ENCODE data around the gene PAFAH1B2. TPM values are rescaled to one million over a fixed set of nuclear protein-coding genes. Genes with fewer than 3 reads are reported as not detected.
A peak's percentile ranks its signal among the peaks of the same experiment; 100 is the strongest.

PAFAH1B2 gene
- total and polyA plus RNA-seq, 2 experiments from 2014 or later = 25.8 to 58.7 TPM

GRCh38 chr11:117097389-117098268, 46.5 kb upstream of the PAFAH1B2 start:
- TF ChIP-seq, protein P1, sequence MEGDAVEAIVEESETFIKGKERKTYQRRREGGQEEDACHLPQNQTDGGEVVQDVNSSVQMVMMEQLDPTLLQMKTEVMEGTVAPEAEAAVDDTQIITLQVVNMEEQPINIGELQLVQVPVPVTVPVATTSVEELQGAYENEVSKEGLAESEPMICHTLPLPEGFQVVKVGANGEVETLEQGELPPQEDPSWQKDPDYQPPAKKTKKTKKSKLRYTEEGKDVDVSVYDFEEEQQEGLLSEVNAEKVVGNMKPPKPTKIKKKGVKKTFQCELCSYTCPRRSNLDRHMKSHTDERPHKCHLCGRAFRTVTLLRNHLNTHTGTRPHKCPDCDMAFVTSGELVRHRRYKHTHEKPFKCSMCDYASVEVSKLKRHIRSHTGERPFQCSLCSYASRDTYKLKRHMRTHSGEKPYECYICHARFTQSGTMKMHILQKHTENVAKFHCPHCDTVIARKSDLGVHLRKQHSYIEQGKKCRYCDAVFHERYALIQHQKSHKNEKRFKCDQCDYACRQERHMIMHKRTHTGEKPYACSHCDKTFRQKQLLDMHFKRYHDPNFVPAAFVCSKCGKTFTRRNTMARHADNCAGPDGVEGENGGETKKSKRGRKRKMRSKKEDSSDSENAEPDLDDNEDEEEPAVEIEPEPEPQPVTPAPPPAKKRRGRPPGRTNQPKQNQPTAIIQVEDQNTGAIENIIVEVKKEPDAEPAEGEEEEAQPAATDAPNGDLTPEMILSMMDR (IDR thresholded peaks at IDR 0.05; ENCODE audit: low read depth, low read length) = no peak
- peaks cover 27% of the 10 kb centered on the region for H3K4me1 ChIP-seq (ENCODE audit: low read depth)
- H3K36me3 ChIP-seq = no peaks in the 10 kb centered on the region
- DNase-seq (ENCODE audit: low read depth in 1 of 2, low spot score in 1 of 2) = peak in 1 of 2 donors; percentile 69
- H3K9me3 ChIP-seq (ENCODE audit: low read depth) = no peaks in the 10 kb centered on the region
- peak overlapping the region; percentile 97 for H3K27ac ChIP-seq
- peak overlapping the region; percentile 98 for H3K4me3 ChIP-seq
- H3K27me3 ChIP-seq = no peaks in the 10 kb centered on the region

GRCh38 chr11:117098269-117099232, 45.5 kb upstream of the PAFAH1B2 start, which contains the start of gene SIK3:
Gene SIK3 (minus strand): TSS chr11:117098428. CDS start chr11:117098415, 13 bp downstream.
- H3K4me3 ChIP-seq = peak within 1 kb of the TSS; percentile 98
- DNase-seq (ENCODE audit: low read depth in 1 of 2, low spot score in 1 of 2) = peak; percentile 96 to 97
- H3K36me3 ChIP-seq = no peaks in the 10 kb centered on the region
- TF ChIP-seq, protein P1 (IDR thresholded peaks at IDR 0.05; ENCODE audit: low read depth, low read length) = peak; percentile 49
- H3K9me3 ChIP-seq (ENCODE audit: low read depth) = no peaks in the 10 kb centered on the region
- H3K4me1 ChIP-seq (ENCODE audit: low read depth) = peaks cover 27% of the 10 kb centered on the region
- H3K27me3 ChIP-seq = no peaks in the 10 kb centered on the region
- peak within 1 kb of the TSS; percentile 97 for H3K27ac ChIP-seq

DNA sequence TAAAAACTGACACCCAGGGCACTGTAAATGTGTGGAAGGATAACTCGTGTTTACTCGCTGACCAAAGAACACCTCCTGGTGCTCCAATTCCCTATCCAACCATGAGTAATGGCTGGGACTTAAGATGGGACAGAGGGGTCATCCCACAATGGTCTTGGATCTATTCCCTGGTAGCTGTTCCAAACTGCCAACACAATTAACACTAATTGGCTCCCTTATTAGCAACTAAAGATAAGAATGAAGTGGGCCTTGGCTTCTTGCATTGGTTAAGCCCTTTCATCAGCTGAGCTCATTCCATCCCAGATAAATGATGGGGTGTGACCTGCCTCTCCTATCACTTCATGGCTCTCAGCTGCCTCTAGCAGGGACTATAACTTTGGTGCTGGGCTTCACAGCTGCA, 44.4 kb upstream of the PAFAH1B2 start:
- no peak overlapping the region for H3K4me3 ChIP-seq
- peak overlapping the region; percentile 97 for H3K27ac ChIP-seq
- H3K36me3 ChIP-seq = no peaks in the 10 kb centered on the region
- peaks cover 22% of the 10 kb centered on the region for H3K4me1 ChIP-seq (ENCODE audit: low read depth)
- TF ChIP-seq, protein P1 (IDR thresholded peaks at IDR 0.05; ENCODE audit: low read depth, low read length) = no peak
- H3K9me3 ChIP-seq (ENCODE audit: low read depth) = no peaks in the 10 kb centered on the region
- no peaks in the 10 kb centered on the region for H3K27me3 ChIP-seq
- no peak for DNase-seq (ENCODE audit: low read depth in 1 of 2, low spot score in 1 of 2)

- H3K27me3 ChIP-seq = no peaks in the 10 kb centered on the region
- no peak overlapping the region for H3K27ac ChIP-seq
- no peaks in the 10 kb centered on the region for H3K9me3 ChIP-seq (ENCODE audit: low read depth)
- TF ChIP-seq, protein P1 (IDR thresholded peaks at IDR 0.05; ENCODE audit: low read depth, low read length) = no peak
- H3K4me3 ChIP-seq = no peak overlapping the region
- no peak for DNase-seq (ENCODE audit: low read depth in 1 of 2, low spot score in 1 of 2)
- peaks cover 14% of the 10 kb centered on the region for H3K4me1 ChIP-seq (ENCODE audit: low read depth)
- no peaks in the 10 kb centered on the region for H3K36me3 ChIP-seq
These were observed 43.5 kb upstream of the PAFAH1B2 start for GRCh38 chr11:117100556-117100955.

Data from cardiac muscle cell (in vitro differentiated cells and primary cell).